Thyroid gland (tissue), 4 donors: ENCODE results near the gene DNAJC12. TPM values are rescaled to one million over a fixed set of nuclear protein-coding genes. Genes with fewer than 3 reads are reported as not detected.

Experiments
- DNase-seq, 2 donors: peaks; one replicate each; pipeline ENCODE4 v3.0.0-alpha.2; 2019
- H3K27ac ChIP-seq, 3 donors: fragments of 200-600 bp; sonication (generic); 1 replicate in 2 of 3; 2 replicates in 1 of 3; pipeline ENCODE4 v1.5.1; 2016 to 2019; ENCODE audit warnings: mild to moderate bottlenecking in 1 of 3, moderate library complexity in 1 of 3
- H3K27me3 ChIP-seq: fragments of 200-600 bp; sonication (generic); one replicate; pipeline ENCODE4 v1.5.1; 2019
- H3K36me3 ChIP-seq, 2 donors: fragments of 200-600 bp; sonication (generic); one replicate each; pipeline ENCODE4 v1.5.1; 2016 to 2019
- H3K4me1 ChIP-seq, 2 donors: fragments of 200-600 bp; sonication (generic); one replicate each; pipeline ENCODE4 v1.5.1; 2017 to 2019
- H3K4me3 ChIP-seq, 3 donors: fragments of 200-600 bp; sonication (generic); replicated peaks in 1 of 3; 1 replicate in 2 of 3; 2 replicates in 1 of 3; pipeline ENCODE4 v1.5.1; 2016; ENCODE audit warnings: mild to moderate bottlenecking in 1 of 3
- H3K9me3 ChIP-seq: fragments of 200-600 bp; sonication (generic); one replicate; pipeline ENCODE4 v1.5.1; 2017
- CTCF ChIP-seq, 6 experiments: fragments of 200-600 bp in 3 of 6; fragments of 450-650 bp in 3 of 6; sonication (generic) in 3 of 6; IDR thresholded peaks; one replicate each; pipeline ENCODE4 v1.5.1; 2016 to 2019; ENCODE audit warnings: antibody characterized with exemption in 6 of 6, mild to moderate bottlenecking in 2 of 6, inconsistent platforms in 1 of 6, moderate library complexity in 1 of 6
- POLR2A ChIP-seq, 2 donors: fragments of 450-650 bp; IDR thresholded peaks; one replicate each; pipeline ENCODE4 v1.6.1; 2017; ENCODE audit warnings: antibody characterized with exemption in 2 of 2, mild to moderate bottlenecking in 2 of 2, moderate library complexity in 1 of 2
- WGBS, 2 donors: methylation state at CpG; one replicate each; pipeline ENCODE4 v1.1.5; 2017; 5-methylcytosine and 5-hydroxymethylcytosine counted together
- intact Hi-C: fragments of 100-400 bp; cut with DNase I; formaldehyde crosslinking; loops from one replicate; pipeline ENCODE4 v1.15.1; 2023
- total RNA-seq, 4 donors: library from RNA; depleted of rRNA; stranded (reverse); fragments of >200 nt; gene quantifications; one replicate each; pipeline ENCODE4 v1.2.3, GENCODE V29; 2016

The DNAJC12 gene
- total RNA-seq, 4 donors from 2014 or later = 0.56 to 7.8 (median 1.9) TPM

- intact Hi-C loops = no loop called here
- Histone ChIP-seq H3K9me3 (no peaks in the 10 kb centered on the region), H3K27me3 (no peaks in the 10 kb centered on the region), H3K4me3 (no peak overlapping the region), H3K4me1 (no peaks in the 10 kb centered on the region), H3K36me3 (no peaks in the 10 kb centered on the region), H3K27ac (no peak overlapping the region)
- WGBS, 2 donors = 84 to 87% methylated on average over 4 of the region's 4 CpGs
- no peak for DNase-seq
- TF ChIP-seq CTCF (IDR thresholded peaks at IDR 0.05) (no peak), POLR2A (IDR thresholded peaks at IDR 0.05) (no peak)
Measured at GRCh38 chr10:67812007-67812406, 26.0 kb downstream of the DNAJC12 start.

- Histone ChIP-seq H3K4me3 (no peak overlapping the region), H3K9me3 (no peaks in the 10 kb centered on the region), H3K27me3 (no peaks in the 10 kb centered on the region), H3K36me3 (no peaks in the 10 kb centered on the region), H3K27ac (no peak overlapping the region), H3K4me1 (no peaks in the 10 kb centered on the region)
- no peak for DNase-seq
- intact Hi-C loops = no loop called here
- TF ChIP-seq POLR2A (IDR thresholded peaks at IDR 0.05) (no peak), CTCF (IDR thresholded peaks at IDR 0.05) (no peak)
- 98 to 99% methylated on average over 2 of the region's 2 CpGs for WGBS, 2 donors
Measured at GRCh38 chr10:67809107-67809506, 28.9 kb downstream of the DNAJC12 start.

- no peaks in the 10 kb centered on the region for H3K9me3 ChIP-seq
- no peaks in the 10 kb centered on the region for H3K36me3 ChIP-seq
- no peaks in the 10 kb centered on the region for H3K27me3 ChIP-seq
- no peak for TF ChIP-seq POLR2A (IDR thresholded peaks at IDR 0.05)
- intact Hi-C loops = no loop called here
- H3K27ac ChIP-seq = no peak overlapping the region
- no peaks in the 10 kb centered on the region for H3K4me1 ChIP-seq
- no peak overlapping the region for H3K4me3 ChIP-seq
- 74 to 78% methylated on average over 1 of the region's 1 CpG for WGBS, 2 donors
- no peak for DNase-seq
Measured at GRCh38 chr10:67808704-67809103, 29.3 kb downstream of the DNAJC12 start.

- Histone ChIP-seq H3K27ac (no peak overlapping the region), H3K4me1 (no peaks in the 10 kb centered on the region), H3K9me3 (no peaks in the 10 kb centered on the region), H3K36me3 (no peaks in the 10 kb centered on the region), H3K27me3 (no peaks in the 10 kb centered on the region), H3K4me3 (no peak overlapping the region)
- no peak for DNase-seq
- TF ChIP-seq CTCF (IDR thresholded peaks at IDR 0.05) = no peak
- TF ChIP-seq POLR2A (IDR thresholded peaks at IDR 0.05) = no peak
- intact Hi-C loops = no loop called here
- 70 to 71% methylated on average over 4 of the region's 4 CpGs for WGBS, 2 donors
Measured at GRCh38 chr10:67807855-67808456, 30.0 kb downstream of the DNAJC12 start.

GRCh38 chr10:67804395-67804678 lies 33.7 kb downstream of the DNAJC12 start:
- Histone ChIP-seq H3K27ac (no peak overlapping the region), H3K27me3 (no peaks in the 10 kb centered on the region), H3K4me3 (no peak overlapping the region), H3K4me1 (no peaks in the 10 kb centered on the region), H3K9me3 (no peaks in the 10 kb centered on the region), H3K36me3 (no peaks in the 10 kb centered on the region)
- intact Hi-C loops = no loop called here
- TF ChIP-seq CTCF (IDR thresholded peaks at IDR 0.05) (no peak), POLR2A (IDR thresholded peaks at IDR 0.05) (no peak)
- no peak for DNase-seq
